Hepatocyte (in vitro differentiated cells): Measurements from ENCODE around the gene MTCH1.

ENCODE experiments used
- CTCF ChIP-seq: fragments of 200-600 bp; sonication (generic); IDR thresholded peaks from 2 replicates; pipeline ENCODE4 v1.5.1; 2016; ENCODE audit warnings: antibody characterized with exemption, mild to moderate bottlenecking; ENCODE audit not compliant: poor library complexity
- EZH2 ChIP-seq: fragments of 200-600 bp; sonication (generic); IDR thresholded peaks from 2 replicates; pipeline ENCODE4 v1.6.1; 2016; ENCODE audit warnings: antibody characterized with exemption, mild to moderate bottlenecking, borderline replicate concordance
- EZH2phosphoT487 ChIP-seq: fragments of 200-600 bp; sonication (generic); IDR thresholded peaks from one replicate; pipeline ENCODE4 v1.6.1; 2018; ENCODE audit warnings: antibody characterized with exemption, mild to moderate bottlenecking, low read depth, moderate library complexity; ENCODE audit not compliant: unreplicated experiment, severe bottlenecking

DNA sequence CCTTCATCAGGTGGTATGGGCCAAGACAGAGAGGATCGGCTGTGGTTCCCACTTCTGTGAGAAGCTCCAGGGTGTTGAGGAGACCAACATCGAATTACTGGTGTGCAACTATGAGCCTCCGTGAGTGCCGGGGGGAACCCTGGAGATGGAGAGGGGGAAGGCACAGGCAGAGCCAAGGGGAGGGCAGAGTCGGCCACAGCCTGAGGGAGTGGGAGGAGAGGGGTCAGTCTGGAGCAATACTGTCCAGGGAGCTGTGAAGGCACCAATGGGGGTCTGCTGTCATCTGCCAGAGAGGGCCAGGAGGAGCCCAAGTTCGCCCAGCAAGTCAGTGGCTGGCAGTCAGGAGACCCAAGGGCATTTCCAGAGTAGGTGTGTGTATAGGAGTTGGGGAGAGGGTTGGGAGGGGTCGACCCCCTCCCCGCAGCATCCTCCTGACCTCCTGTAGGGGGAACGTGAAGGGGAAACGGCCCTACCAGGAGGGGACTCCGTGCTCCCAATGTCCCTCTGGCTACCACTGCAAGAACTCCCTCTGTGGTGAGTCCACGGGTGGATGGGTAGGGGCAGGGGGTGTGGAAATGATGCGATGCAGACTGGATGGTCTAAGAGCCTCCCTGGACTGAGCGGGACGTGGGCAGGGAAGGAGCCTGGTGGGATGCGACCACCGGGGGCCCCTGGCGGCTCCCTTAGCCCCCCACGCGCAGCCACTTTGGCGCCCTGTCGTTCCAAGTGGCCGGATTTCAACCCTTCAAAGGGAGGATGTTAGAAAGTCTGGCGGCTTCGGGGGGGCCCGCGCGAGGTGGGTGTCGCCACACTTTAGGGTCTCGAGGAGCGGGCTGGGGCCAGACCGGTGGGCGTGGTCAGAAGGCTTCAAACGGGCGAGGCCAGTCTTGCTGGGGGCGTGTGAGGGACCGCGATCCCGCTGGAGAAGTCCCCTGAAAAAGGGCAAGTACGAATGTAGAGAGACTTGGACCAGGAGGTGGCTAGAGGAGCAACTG lies 24.3 kb downstream of the MTCH1 start:
- TF ChIP-seq CTCF, result no peak
- no peak for TF ChIP-seq EZH2phosphoT487
- TF ChIP-seq EZH2, result no peak
